Mucosa of rectum (tissue), 2 donors: ENCODE data around the gene VEZF1.
A peak's percentile ranks its signal among the peaks of the same experiment; 100 is the strongest.

Experiments used
- H3K27ac ChIP-seq, 2 donors: one replicate each; pipeline ENCODE4 v1.7.0; 2013; ENCODE audit warnings: inconsistent platforms in 2 of 2, low read depth in 2 of 2, low read length in 2 of 2
- H3K27me3 ChIP-seq, 2 donors: one replicate each; pipeline ENCODE4 v1.7.0; 2013; ENCODE audit warnings: low read length in 2 of 2; ENCODE audit not compliant: control insufficient read depth in 2 of 2, insufficient read depth in 2 of 2
- H3K36me3 ChIP-seq, 2 donors: one replicate each; pipeline ENCODE4 v1.7.0; 2013; ENCODE audit warnings: low read length in 2 of 2; ENCODE audit not compliant: control insufficient read depth in 2 of 2, insufficient read depth in 2 of 2
- H3K4me1 ChIP-seq, 2 donors: one replicate each; pipeline ENCODE4 v1.7.0; 2013; ENCODE audit warnings: low read length in 2 of 2, mild to moderate bottlenecking in 1 of 2; ENCODE audit not compliant: control insufficient read depth in 2 of 2, insufficient read depth in 2 of 2
- H3K4me3 ChIP-seq, 2 donors: one replicate each; pipeline ENCODE4 v1.7.0; 2013; ENCODE audit warnings: low read length in 2 of 2
- H3K9ac ChIP-seq, 2 donors: one replicate each; pipeline ENCODE4 v1.7.0; 2013; ENCODE audit warnings: low read length in 2 of 2, low read depth in 1 of 2, mild to moderate bottlenecking in 1 of 2
- H3K9me3 ChIP-seq, 2 donors: one replicate each; pipeline ENCODE4 v1.7.0; 2013; ENCODE audit warnings: low read length in 2 of 2; ENCODE audit not compliant: control insufficient read depth in 2 of 2
- donor health status: healthy.
- donor health status: Normal muscosa, but diverticular disease.

The VEZF1 gene

GRCh38 chr17:57931488-57932137 lies 56.4 kb downstream of the VEZF1 start:
- Histone ChIP-seq H3K4me1 (peaks cover 10 to 44% of the 10 kb centered on the region in 2 donors), H3K4me3 (no peak overlapping the region), H3K27ac (no peak overlapping the region), H3K27me3 (no peaks in the 10 kb centered on the region), H3K9me3 (no peaks in the 10 kb centered on the region), H3K9ac (no peak overlapping the region), H3K36me3 (no peaks in the 10 kb centered on the region)

- Histone ChIP-seq H3K4me3 (no peak overlapping the region), H3K27me3 (no peaks in the 10 kb centered on the region), H3K36me3 (no peaks in the 10 kb centered on the region), H3K9ac (no peak overlapping the region), H3K9me3 (no peaks in the 10 kb centered on the region), H3K4me1 (peaks cover 13 to 31% of the 10 kb centered on the region in 2 donors), H3K27ac (peak overlapping the region in 1 of 2 donors; percentile 32)
Observed at GRCh38 chr17:57930239-57930638, 57.8 kb downstream of the VEZF1 start.

- Histone ChIP-seq H3K4me3 (no peak overlapping the region), H3K4me1 (peaks cover 16 to 25% of the 10 kb centered on the region in 2 donors), H3K9me3 (no peaks in the 10 kb centered on the region), H3K9ac (no peak overlapping the region), H3K36me3 (no peaks in the 10 kb centered on the region), H3K27ac (peak overlapping the region; percentile 2 to 4), H3K27me3 (no peaks in the 10 kb centered on the region)
Observed at GRCh38 chr17:57929386-57929785, 58.7 kb downstream of the VEZF1 start.

GRCh38 chr17:57928928-57929327 lies 59.1 kb downstream of the VEZF1 start:
- H3K4me3 ChIP-seq = no peak overlapping the region
- H3K4me1 ChIP-seq = peaks cover 16 to 25% of the 10 kb centered on the region in 2 donors
- H3K9me3 ChIP-seq = no peaks in the 10 kb centered on the region
- H3K9ac ChIP-seq = no peak overlapping the region
- H3K27me3 ChIP-seq = no peaks in the 10 kb centered on the region
- H3K36me3 ChIP-seq = no peaks in the 10 kb centered on the region
- H3K27ac ChIP-seq = peak overlapping the region; percentile 4 to 48

GRCh38 chr17:57927048-57927723 lies 60.9 kb downstream of the VEZF1 start:
- Histone ChIP-seq H3K27ac (peak overlapping the region; percentile 34 to 77), H3K9ac (peak overlapping the region in 1 of 2 donors; percentile 29), H3K4me3 (no peak overlapping the region), H3K4me1 (peaks cover 20 to 30% of the 10 kb centered on the region in 2 donors), H3K27me3 (no peaks in the 10 kb centered on the region), H3K9me3 (no peaks in the 10 kb centered on the region), H3K36me3 (no peaks in the 10 kb centered on the region)

GRCh38 chr17:57926723-57927047 lies 61.4 kb downstream of the VEZF1 start:
- Histone ChIP-seq H3K27ac (peak overlapping the region; percentile 34 to 77), H3K9ac (peak overlapping the region in 1 of 2 donors; percentile 29), H3K4me3 (no peak overlapping the region), H3K9me3 (no peaks in the 10 kb centered on the region), H3K36me3 (no peaks in the 10 kb centered on the region), H3K27me3 (no peaks in the 10 kb centered on the region), H3K4me1 (peaks cover 23 to 32% of the 10 kb centered on the region in 2 donors)

GRCh38 chr17:57925361-57925990 lies 62.6 kb downstream of the VEZF1 start:
- Histone ChIP-seq H3K27me3 (no peaks in the 10 kb centered on the region), H3K9ac (peak overlapping the region in 1 of 2 donors; percentile 32), H3K36me3 (no peaks in the 10 kb centered on the region), H3K4me1 (peaks cover 32 to 39% of the 10 kb centered on the region in 2 donors), H3K4me3 (no peak overlapping the region), H3K27ac (peak overlapping the region in 1 of 2 donors; percentile 4), H3K9me3 (no peaks in the 10 kb centered on the region)

GRCh38 chr17:57924677-57925076 lies 63.4 kb downstream of the VEZF1 start:
- H3K4me3 ChIP-seq = no peak overlapping the region
- peaks cover 32 to 44% of the 10 kb centered on the region in 2 donors for H3K4me1 ChIP-seq
- H3K9ac ChIP-seq = no peak overlapping the region
- H3K27ac ChIP-seq = no peak overlapping the region
- H3K9me3 ChIP-seq = no peaks in the 10 kb centered on the region
- no peaks in the 10 kb centered on the region for H3K36me3 ChIP-seq
- H3K27me3 ChIP-seq = no peaks in the 10 kb centered on the region
